DND-41 (cell line): ENCODE measurements around the gene TFF3.

Source experiments
- ATAC-seq: fragments of 200-7000 bp; cut with Tn5 transposase; 3 replicates; pipeline ENCODE4 v1.9.1; 2021; ENCODE audit warnings: low read depth; ENCODE audit not compliant: insufficient read depth
- DNase-seq: peaks from one replicate; pipeline ENCODE4 v3.0.0-alpha.2; 2020
- H2AFZ ChIP-seq: 2 replicates; pipeline ENCODE4 v1.6.0; 2012; ENCODE audit warnings: low read depth, low read length
- H3K27ac ChIP-seq: 2 replicates; pipeline ENCODE4 v1.5.1; 2012; ENCODE audit warnings: low read length, inconsistent platforms
- H3K27me3 ChIP-seq: fragments of 200-600 bp; sonication (generic); 2 replicates; pipeline ENCODE4 v1.6.0; 2012; ENCODE audit warnings: low read length, mild to moderate bottlenecking, inconsistent platforms; ENCODE audit not compliant: insufficient read depth, poor library complexity
- H3K36me3 ChIP-seq: 2 replicates; pipeline ENCODE4 v1.5.1; 2012; ENCODE audit warnings: low read length, inconsistent platforms; ENCODE audit not compliant: insufficient read depth
- H3K4me1 ChIP-seq: 2 replicates; pipeline ENCODE4 v1.5.1; 2012; ENCODE audit warnings: mild to moderate bottlenecking, low read length; ENCODE audit not compliant: insufficient read depth
- H3K4me2 ChIP-seq: 2 replicates; pipeline ENCODE4 v1.6.0; 2012; ENCODE audit warnings: mild to moderate bottlenecking, moderate library complexity, low read length, inconsistent platforms; ENCODE audit not compliant: insufficient read depth
- H3K4me3 ChIP-seq, 2 experiments: fragments of 200-600 bp in 1 of 2; shearing (Covaris generic) in 1 of 2; 2 replicates each; pipeline ENCODE4 v1.5.1; 2012 to 2016; ENCODE audit warnings: inconsistent platforms in 2 of 2, low read length in 2 of 2, mild to moderate bottlenecking in 2 of 2, low read depth in 1 of 2, moderate library complexity in 1 of 2
- H3K79me2 ChIP-seq: 2 replicates; pipeline ENCODE4 v1.6.0; 2012; ENCODE audit warnings: low read length, inconsistent platforms; ENCODE audit not compliant: insufficient read depth
- H3K9ac ChIP-seq: 2 replicates; pipeline ENCODE4 v1.6.0; 2012; ENCODE audit warnings: low read depth, mild to moderate bottlenecking, inconsistent platforms, low read length, moderate library complexity
- H3K9me3 ChIP-seq: 2 replicates; pipeline ENCODE4 v1.5.1; 2012; ENCODE audit warnings: low read length, moderate library complexity, mild to moderate bottlenecking, inconsistent platforms; ENCODE audit not compliant: insufficient read depth, severe bottlenecking
- H4K20me1 ChIP-seq: 2 replicates; pipeline ENCODE4 v1.6.0; 2012; ENCODE audit warnings: low read length; ENCODE audit not compliant: insufficient read depth
- CTCF ChIP-seq: IDR thresholded peaks from 2 replicates; pipeline ENCODE4 v1.5.1; 2012; ENCODE audit warnings: borderline replicate concordance, low read length, moderate library complexity, mild to moderate bottlenecking; ENCODE audit not compliant: poor library complexity, severe bottlenecking; ENCODE audit errors: extremely low read depth
- EZH2 ChIP-seq: IDR thresholded peaks from 3 replicates; pipeline ENCODE4 v1.6.1; 2012; ENCODE audit warnings: borderline replicate concordance, low read depth, mild to moderate bottlenecking, moderate library complexity, low read length, inconsistent platforms; ENCODE audit not compliant: severe bottlenecking

Gene TFF3

GRCh38 chr21:42316891-42317290, 1.7 kb upstream of the TFF3 start:
- Histone ChIP-seq H4K20me1 (no peaks in the 10 kb centered on the region), H2AFZ (no peak overlapping the region), H3K79me2 (no peaks in the 10 kb centered on the region), H3K9ac (no peak overlapping the region), H3K4me2 (no peak overlapping the region), H3K4me3 (no peak overlapping the region), H3K36me3 (no peaks in the 10 kb centered on the region), H3K9me3 (no peaks in the 10 kb centered on the region), H3K4me1 (no peaks in the 10 kb centered on the region), H3K27ac (no peak overlapping the region), H3K27me3 (no peaks in the 10 kb centered on the region)
- DNase-seq = no peak
- no peak for ATAC-seq
- no peak for TF ChIP-seq CTCF
- no peak for TF ChIP-seq EZH2

DNA sequence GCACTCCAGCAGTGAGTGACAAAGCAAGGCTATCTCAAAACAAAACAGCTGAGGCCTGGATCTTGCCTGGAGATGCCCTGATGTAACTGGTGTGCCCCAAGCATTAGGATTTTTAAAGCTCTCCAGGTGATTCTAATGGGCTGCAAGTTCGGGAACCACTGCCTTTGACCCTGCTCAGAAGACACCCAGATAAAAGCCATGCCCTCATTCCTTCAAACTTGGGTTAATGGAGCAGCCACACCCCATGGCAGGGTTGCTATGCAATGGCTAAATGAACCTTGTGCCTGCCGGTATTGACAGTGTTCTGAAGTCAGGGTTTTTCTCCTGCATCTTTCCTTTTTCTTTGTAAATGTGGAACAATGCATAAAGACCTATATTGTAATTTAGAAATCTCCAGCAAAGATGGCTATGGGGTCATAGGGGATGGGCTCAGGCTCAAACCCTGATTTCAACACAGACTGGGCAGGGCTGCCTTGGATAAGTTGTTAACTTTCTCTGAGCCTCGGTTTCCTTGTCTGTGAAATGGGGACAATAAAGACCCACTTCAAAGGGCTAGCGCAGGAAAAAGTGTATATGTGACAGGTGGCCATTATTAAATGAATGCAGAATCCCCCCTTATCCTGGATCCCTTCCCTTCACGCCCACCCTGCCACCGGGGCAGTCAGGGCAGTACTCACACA, 453 bp downstream of the TFF3 start:
- TF ChIP-seq CTCF = no peak
- TF ChIP-seq EZH2 = no peak
- no peak for DNase-seq
- Histone ChIP-seq H3K4me2 (no peak overlapping the region), H2AFZ (no peak overlapping the region), H3K79me2 (no peaks in the 10 kb centered on the region), H3K9me3 (no peaks in the 10 kb centered on the region), H3K27ac (no peak overlapping the region), H3K36me3 (no peaks in the 10 kb centered on the region), H3K27me3 (no peaks in the 10 kb centered on the region), H3K9ac (no peak overlapping the region), H4K20me1 (no peaks in the 10 kb centered on the region), H3K4me1 (peaks cover 4% of the 10 kb centered on the region), H3K4me3 (no peak overlapping the region)
- ATAC-seq = no peak

DNA sequence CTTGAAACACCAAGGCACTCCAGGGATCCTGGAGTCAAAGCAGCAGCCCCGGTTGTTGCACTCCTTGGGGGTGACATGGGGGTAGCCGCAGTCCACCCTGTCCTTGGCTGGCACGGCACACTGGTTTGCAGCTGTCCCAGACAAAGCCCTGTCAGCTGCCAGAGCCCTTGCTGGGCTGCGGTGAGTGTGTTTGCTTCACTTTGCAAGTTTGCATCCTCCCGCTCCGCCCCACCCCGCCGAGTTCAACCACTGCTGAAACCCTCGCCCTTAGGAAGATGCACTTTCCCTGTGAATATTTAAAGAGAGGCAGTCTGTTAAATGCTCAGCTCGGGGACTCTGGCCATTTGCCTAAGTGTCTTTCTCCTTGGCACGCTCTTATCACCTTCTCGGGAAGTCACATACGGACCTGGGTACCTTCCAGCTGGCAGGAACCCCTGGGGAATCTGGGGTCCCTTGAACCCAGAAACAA, 1.7 kb downstream of the TFF3 start:
- H3K4me2 ChIP-seq = no peak overlapping the region
- no peaks in the 10 kb centered on the region for H3K9me3 ChIP-seq
- no peaks in the 10 kb centered on the region for H3K27me3 ChIP-seq
- DNase-seq (no peak), ATAC-seq (no peak)
- no peaks in the 10 kb centered on the region for H4K20me1 ChIP-seq
- no peaks in the 10 kb centered on the region for H3K36me3 ChIP-seq
- no peak for TF ChIP-seq CTCF
- no peak for TF ChIP-seq EZH2
- H2AFZ ChIP-seq = no peak overlapping the region
- no peaks in the 10 kb centered on the region for H3K79me2 ChIP-seq
- no peak overlapping the region for H3K4me3 ChIP-seq
- no peak overlapping the region for H3K9ac ChIP-seq
- peaks cover 10% of the 10 kb centered on the region for H3K4me1 ChIP-seq
- H3K27ac ChIP-seq = no peak overlapping the region
